Measurements from ENCODE around the gene DBP.
"Not testable (repeated sequence)": the region's sequence is repeated elsewhere in the genome, so short reads cannot be mapped to it uniquely, and the experiment has no call there.

DBP gene

DNA sequence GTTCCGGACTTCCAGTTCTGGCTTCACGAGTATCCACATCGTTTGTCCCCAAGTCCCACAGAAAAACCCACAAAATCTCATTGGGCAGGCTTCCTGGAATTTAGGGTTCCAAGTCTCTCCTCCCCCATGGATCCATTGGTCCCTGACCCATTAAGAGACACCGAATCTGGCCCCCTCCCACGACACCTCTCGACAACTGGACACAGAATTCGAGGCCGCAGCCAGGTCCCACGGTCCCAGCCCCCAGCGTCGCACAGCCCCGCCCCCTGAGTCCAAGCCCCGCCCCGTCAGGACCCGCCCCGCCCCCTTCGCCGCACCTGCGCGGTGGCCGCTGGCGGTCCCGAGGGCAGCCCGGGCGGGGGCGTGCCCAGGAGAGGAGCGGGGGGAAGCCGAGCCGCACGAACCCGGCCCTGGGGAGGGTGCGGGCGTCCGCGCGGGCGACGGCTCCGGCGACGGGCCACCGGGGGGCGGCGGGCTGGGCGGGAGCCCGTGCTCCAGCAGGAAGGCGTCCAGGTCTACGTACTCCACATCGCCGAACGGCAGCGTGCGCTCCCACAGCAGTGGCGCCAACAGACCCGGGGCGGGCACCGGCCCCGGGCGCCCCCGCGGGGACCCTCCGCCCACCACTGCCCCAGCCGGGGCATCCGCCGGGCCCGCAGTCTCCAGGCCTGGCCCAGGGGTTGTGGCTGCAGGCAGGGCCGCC, 1.8 kb downstream of the DBP start:
- peak overlapping the region; percentile 60 for H3K4me3 ChIP-seq (replicated peaks; ENCODE audit: low read depth, low read length)
- TF ChIP-seq, protein P1, sequence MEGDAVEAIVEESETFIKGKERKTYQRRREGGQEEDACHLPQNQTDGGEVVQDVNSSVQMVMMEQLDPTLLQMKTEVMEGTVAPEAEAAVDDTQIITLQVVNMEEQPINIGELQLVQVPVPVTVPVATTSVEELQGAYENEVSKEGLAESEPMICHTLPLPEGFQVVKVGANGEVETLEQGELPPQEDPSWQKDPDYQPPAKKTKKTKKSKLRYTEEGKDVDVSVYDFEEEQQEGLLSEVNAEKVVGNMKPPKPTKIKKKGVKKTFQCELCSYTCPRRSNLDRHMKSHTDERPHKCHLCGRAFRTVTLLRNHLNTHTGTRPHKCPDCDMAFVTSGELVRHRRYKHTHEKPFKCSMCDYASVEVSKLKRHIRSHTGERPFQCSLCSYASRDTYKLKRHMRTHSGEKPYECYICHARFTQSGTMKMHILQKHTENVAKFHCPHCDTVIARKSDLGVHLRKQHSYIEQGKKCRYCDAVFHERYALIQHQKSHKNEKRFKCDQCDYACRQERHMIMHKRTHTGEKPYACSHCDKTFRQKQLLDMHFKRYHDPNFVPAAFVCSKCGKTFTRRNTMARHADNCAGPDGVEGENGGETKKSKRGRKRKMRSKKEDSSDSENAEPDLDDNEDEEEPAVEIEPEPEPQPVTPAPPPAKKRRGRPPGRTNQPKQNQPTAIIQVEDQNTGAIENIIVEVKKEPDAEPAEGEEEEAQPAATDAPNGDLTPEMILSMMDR (IDR thresholded peaks at IDR 0.05; ENCODE audit: low read length, missing control alignments) = no peak
- DNase-seq (ENCODE audit: low read depth) = peak; percentile 37

DNA sequence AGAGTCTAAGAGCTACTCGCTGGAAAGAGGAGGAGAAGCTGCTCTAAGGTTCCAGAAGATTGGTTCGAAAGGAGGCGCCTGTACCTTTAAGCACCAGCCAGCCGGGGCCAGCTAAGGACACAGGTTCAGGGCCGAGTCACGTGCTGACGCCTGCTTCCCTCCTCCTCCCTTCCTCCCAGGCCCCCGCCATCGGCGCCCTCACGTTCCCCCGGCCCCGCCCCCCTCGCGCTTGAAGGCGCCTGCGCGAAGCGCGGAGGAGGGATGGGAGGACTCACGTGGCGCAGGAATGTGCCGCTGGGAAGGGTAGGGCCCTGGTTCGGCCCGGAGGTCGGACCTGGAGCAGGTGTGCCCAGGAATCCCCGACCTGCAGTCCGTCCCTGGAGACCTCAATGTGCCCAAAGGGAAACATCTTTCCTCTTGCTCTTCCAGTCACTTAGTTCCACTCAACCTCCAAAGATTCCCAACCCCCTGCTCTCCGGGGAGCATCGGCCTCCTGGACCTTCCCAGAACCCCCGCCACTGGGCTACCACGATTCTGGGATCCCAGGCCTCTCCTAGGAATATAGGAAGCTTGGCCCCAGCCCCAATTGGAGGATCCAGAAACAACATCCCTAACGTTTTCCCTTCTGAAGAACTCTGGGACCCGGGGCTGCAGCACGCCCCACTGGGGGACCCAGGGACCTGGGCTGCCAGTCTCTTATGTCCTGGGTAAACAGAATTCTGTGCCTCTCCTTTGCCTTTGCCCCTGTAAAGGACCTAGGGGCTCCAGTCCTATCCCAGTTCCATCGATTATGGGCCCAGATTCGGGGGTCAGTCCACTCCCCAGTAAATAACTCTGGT, 2.5 kb downstream of the DBP start:
- H3K4me3 ChIP-seq (replicated peaks; ENCODE audit: low read depth, low read length) = peak overlapping the region; percentile 38
- DNase-seq (ENCODE audit: low read depth) = peak; percentile 97
- TF ChIP-seq, protein P1 (IDR thresholded peaks at IDR 0.05; ENCODE audit: low read length, missing control alignments) = no peak

DNA sequence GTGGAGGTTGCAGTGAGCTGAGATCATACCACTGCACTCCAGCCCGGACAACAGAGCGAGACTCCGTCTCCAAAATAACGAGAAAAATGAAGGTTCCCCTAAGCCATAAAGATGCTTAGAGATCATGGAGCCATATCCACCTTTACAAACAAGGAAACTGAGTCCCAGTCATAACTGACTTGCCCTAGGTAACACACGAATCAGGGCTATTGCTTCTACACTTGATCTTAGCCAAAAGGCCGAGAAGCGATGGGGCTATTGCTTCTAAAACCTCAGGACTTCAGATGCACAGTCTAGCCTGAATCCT, 3.2 kb downstream of the DBP start:
- TF ChIP-seq, protein P1 (IDR thresholded peaks at IDR 0.05; ENCODE audit: low read length, missing control alignments) = no peak
- DNase-seq (ENCODE audit: low read depth) = no peak

DNA sequence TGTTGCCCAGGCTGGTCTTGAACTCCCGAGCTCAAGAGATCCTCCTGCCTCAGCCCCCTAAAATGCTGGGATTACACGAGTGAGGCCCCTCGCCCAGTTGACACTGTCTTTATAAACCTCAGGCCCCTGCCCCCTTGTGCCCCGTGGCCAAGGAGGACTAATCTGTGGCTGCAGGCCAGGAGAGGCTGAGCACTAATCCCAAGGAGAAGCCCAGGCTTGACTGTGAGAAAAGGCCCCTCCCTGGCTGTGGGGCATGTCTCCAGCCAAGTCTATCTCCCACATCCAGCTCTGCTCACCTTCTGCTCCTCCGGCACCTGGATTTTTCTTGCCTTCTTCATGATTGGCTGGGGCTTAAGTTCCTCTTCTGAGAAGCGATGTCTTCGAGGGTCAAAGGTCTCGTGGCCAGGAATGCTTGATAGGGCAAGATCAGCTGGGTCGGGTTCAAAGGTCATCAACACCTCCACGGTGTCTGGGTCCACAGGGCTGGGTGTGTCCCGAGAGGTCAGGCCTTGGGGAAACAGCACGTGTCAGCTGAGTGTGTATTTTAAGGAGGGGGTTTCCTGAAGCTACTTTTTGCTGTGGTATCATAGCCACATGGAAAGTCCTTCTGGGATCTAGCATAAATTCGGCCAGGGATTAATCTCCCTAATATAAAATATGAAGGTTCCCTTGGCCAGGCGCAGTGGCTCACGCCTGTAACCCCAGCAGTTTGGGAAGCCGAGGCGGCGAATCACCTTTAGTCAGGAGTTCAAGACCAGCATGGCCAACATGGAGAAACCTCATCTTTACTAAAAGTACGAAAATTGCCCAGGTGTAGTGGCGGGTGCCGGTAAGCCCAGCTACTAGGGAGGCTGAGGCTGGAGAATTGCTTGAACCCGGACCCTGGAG, 3.8 kb downstream of the DBP start:
- TF ChIP-seq, protein P1 (IDR thresholded peaks at IDR 0.05; ENCODE audit: low read length, missing control alignments) = no peak
- no peak for DNase-seq (ENCODE audit: low read depth)
- H3K4me3 ChIP-seq (replicated peaks; ENCODE audit: low read depth, low read length) = no peak overlapping the region

More for the DNA sequence above, 3.2 kb downstream of the DBP start:
- peak overlapping the region; percentile 38 for H3K4me3 ChIP-seq (replicated peaks; ENCODE audit: low read depth, low read length)

DNA sequence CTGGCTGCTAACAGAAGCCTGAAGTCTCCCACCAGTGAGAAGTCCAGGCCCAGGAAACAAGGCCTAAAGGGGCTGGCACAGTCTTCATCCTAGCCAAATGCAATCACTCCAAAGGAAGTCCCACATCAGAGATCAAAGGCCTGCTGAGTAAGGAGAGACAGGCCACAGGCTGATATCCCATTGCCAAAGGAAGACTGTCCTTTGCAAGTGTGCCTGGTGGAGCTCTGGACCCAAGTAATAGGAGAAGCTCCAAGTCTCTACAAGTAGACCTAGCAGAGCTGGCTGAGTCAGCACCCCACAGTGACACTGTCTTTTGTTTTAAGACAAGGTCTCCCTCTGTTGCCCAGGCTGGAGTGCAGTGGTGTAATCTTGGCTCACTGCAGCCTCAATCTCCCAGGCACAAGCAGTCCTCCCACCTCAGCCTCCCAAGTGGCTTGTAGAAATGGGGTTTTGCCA, 4.5 kb downstream of the DBP start:
- peak; percentile 53 for DNase-seq (ENCODE audit: low read depth)
- TF ChIP-seq, protein P1 (IDR thresholded peaks at IDR 0.05; ENCODE audit: low read length, missing control alignments) = no peak
- H3K4me3 ChIP-seq (replicated peaks; ENCODE audit: low read depth, low read length) = no peak overlapping the region

DNA sequence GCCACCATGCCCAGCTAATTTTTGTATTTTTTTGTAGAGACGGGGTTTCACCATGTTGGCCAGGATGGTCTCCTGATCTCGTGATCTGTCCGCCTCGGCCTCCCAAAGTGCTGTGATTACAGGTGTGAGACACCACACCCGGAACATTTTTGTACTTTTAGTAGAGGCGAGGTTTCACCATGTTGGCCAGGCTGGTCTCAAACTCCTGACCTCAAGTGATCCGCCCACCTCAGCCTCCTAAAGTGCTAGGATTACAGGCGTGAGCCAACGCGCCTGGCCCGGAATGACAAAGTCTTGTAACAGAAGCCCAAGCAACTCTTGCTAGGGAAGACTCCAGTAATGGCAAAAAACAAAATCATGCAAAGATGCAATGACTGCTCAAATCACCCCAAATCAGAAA, 4.9 kb downstream of the DBP start:
- H3K4me3 ChIP-seq (replicated peaks; ENCODE audit: low read depth, low read length) = not testable (repeated sequence)

DNA sequence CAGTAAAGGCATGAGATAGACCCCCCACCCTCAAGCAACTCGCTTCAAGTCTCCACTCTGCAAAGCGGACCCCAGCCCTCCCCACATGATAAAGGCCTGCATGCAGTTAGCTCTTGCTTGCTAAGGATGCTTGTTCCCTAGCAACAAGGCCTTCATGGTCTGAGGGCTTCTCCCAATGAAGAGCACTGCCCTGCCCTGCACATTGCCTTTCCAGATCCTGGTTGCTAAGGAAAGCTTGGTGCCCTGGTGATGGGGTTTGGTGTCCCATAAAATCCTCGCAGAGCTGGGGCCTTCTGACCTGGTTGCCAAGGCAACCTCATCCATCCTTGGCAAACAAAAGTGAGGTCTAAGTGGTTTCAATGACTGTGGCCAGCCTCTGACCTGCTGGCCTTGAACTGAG, 6.0 kb downstream of the DBP start:
- peak overlapping the region; percentile 21 for H3K4me3 ChIP-seq (replicated peaks; ENCODE audit: low read depth, low read length)
- TF ChIP-seq, protein P1 (IDR thresholded peaks at IDR 0.05; ENCODE audit: low read length, missing control alignments) = no peak
- DNase-seq (ENCODE audit: low read depth) = no peak

More for the DNA sequence above, 4.9 kb downstream of the DBP start:
- not testable (repeated sequence) for DNase-seq (ENCODE audit: low read depth)
